SH-SY5Y (cell line): ENCODE results near the gene OR1Q1.

Experiments
- GATA2 ChIP-seq: IDR thresholded peaks from 2 replicates; pipeline ENCODE4 v1.6.1; 2011; ENCODE audit warnings: mild to moderate bottlenecking, low read depth, low read length
- GATA3 ChIP-seq: IDR thresholded peaks from 2 replicates; pipeline ENCODE4 v1.6.1; 2011; ENCODE audit warnings: low read depth, mild to moderate bottlenecking, low read length, moderate library complexity

DNA sequence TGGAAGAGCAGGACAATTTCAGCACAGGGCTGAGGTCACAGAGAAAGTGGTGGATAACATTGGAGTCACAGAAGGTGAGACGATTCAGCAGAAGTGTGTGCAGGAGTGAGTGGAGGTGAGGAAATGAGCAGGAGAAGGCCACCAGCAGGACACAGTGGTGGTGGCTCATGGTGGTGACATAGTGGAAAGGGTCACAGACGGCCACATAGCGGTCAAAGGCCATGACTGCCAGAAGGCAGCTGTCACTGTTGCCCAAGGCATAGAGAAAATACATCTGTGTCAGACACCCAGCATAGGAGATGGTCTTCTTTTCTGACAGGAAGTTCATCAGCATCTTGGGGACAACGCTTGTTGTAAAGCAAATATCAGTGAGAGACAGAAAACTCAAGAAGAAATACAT is 46.6 kb upstream of the OR1Q1 start:
- no peak for TF ChIP-seq GATA2
- no peak for TF ChIP-seq GATA3
